Upper lobe of right lung (tissue), 1 donor: ENCODE results near the gene IRF3. TPM values are rescaled to one million over a fixed set of nuclear protein-coding genes. Genes with fewer than 3 reads are reported as not detected.
A peak's percentile ranks its signal among the peaks of the same experiment; 100 is the strongest.

ENCODE experiments used
- ATAC-seq: fragments of 200-7000 bp; cut with Tn5 transposase; one replicate; pipeline ENCODE4 v1.9.1; 2020; ENCODE audit warnings: mild to moderate bottlenecking, moderate library complexity
- DNase-seq: peaks from one replicate; pipeline ENCODE4 v3.0.0-alpha.2; 2020
- H3K27ac ChIP-seq: fragments of 200-600 bp; one replicate; pipeline ENCODE4 v1.8.0; 2022
- H3K27me3 ChIP-seq: fragments of 200-600 bp; one replicate; pipeline ENCODE4 v1.8.0; 2022; ENCODE audit warnings: mild to moderate bottlenecking
- H3K36me3 ChIP-seq: fragments of 200-600 bp; one replicate; pipeline ENCODE4 v1.8.0; 2022
- H3K4me1 ChIP-seq: fragments of 200-600 bp; one replicate; pipeline ENCODE4 v1.8.0; 2022
- H3K4me3 ChIP-seq: fragments of 200-600 bp; one replicate; pipeline ENCODE4 v1.8.0; 2022; ENCODE audit warnings: mild to moderate bottlenecking
- H3K9me3 ChIP-seq: fragments of 200-600 bp; one replicate; pipeline ENCODE4 v1.8.0; 2022
- intact Hi-C: fragments of 100-400 bp; cut with DNase I; formaldehyde crosslinking; loops from one replicate; pipeline ENCODE4 v1.11.0; 2022
- total RNA-seq: library from RNA; stranded (reverse); fragmentation: NEBNext Ultra II Directional; extraction: Animal tissue kit (Norgen Biotek cat#: 25700); gene quantifications from one replicate; pipeline ENCODE4 v1.2.1, GENCODE V29; 2021
- TF ChIP-seq, protein P1 (sequence below): fragments of 200-600 bp; IDR thresholded peaks from one replicate; pipeline ENCODE4 v1.8.0; 2022; ENCODE audit warnings: antibody characterized with exemption
- donor health status: DM: no; HTN: yes; CAD: no; lungs with severe emphysema.

The IRF3 gene
- total RNA-seq, 1 donor from 2014 or later, result 86.4 TPM

GRCh38 chr19:49651820-49652550 is 13.7 kb downstream of the IRF3 start:
- TF ChIP-seq, protein P1, sequence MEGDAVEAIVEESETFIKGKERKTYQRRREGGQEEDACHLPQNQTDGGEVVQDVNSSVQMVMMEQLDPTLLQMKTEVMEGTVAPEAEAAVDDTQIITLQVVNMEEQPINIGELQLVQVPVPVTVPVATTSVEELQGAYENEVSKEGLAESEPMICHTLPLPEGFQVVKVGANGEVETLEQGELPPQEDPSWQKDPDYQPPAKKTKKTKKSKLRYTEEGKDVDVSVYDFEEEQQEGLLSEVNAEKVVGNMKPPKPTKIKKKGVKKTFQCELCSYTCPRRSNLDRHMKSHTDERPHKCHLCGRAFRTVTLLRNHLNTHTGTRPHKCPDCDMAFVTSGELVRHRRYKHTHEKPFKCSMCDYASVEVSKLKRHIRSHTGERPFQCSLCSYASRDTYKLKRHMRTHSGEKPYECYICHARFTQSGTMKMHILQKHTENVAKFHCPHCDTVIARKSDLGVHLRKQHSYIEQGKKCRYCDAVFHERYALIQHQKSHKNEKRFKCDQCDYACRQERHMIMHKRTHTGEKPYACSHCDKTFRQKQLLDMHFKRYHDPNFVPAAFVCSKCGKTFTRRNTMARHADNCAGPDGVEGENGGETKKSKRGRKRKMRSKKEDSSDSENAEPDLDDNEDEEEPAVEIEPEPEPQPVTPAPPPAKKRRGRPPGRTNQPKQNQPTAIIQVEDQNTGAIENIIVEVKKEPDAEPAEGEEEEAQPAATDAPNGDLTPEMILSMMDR, result no peak
- no peak overlapping the region for H3K4me3 ChIP-seq
- intact Hi-C loops, result no loop called here
- no peak overlapping the region for H3K27ac ChIP-seq
- DNase-seq (no peak), ATAC-seq (no peak)
- H3K4me1 ChIP-seq, result no peaks in the 10 kb centered on the region
- no peaks in the 10 kb centered on the region for H3K27me3 ChIP-seq
- peaks cover 86% of the 10 kb centered on the region for H3K36me3 ChIP-seq
- H3K9me3 ChIP-seq, result no peaks in the 10 kb centered on the region

GRCh38 chr19:49651029-49651819 is 14.4 kb downstream of the IRF3 start:
- Histone ChIP-seq H3K9me3 (no peaks in the 10 kb centered on the region), H3K27ac (no peak overlapping the region), H3K27me3 (no peaks in the 10 kb centered on the region), H3K36me3 (peaks cover 86% of the 10 kb centered on the region), H3K4me1 (no peaks in the 10 kb centered on the region), H3K4me3 (no peak overlapping the region)
- TF ChIP-seq, protein P1, result no peak
- DNase-seq, result peak; percentile 58
- intact Hi-C loops, result no loop called here
- no peak for ATAC-seq

DNA sequence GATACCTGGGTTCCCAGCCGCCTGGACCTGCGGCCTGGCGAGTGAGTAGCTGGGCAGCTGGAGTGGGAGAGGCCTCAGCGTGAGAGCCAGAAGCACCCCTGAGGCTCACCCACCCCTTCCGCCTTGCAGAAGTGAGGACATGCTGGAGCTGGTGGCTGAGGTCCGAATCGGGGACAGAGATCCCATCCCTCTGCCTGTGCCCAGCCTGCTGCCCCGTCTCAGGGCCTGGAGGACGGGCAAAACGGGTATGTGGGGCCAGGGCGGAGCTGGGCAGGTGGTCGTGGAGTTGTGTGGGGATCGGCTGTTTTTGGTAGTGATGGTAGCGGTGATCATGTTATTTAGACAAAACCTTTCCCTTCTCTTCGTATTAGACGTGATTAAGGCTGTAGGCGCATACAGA is 19.1 kb downstream of the IRF3 start:
- peaks cover 45% of the 10 kb centered on the region for H3K36me3 ChIP-seq
- H3K27ac ChIP-seq, result no peak overlapping the region
- no peak overlapping the region for H3K4me3 ChIP-seq
- no peaks in the 10 kb centered on the region for H3K9me3 ChIP-seq
- intact Hi-C loops, result no loop called here
- ATAC-seq (no peak), DNase-seq (no peak)
- peaks cover 14% of the 10 kb centered on the region for H3K4me1 ChIP-seq
- TF ChIP-seq, protein P1, result no peak
- H3K27me3 ChIP-seq, result no peaks in the 10 kb centered on the region

- TF ChIP-seq, protein P1, result no peak
- no peak overlapping the region for H3K4me3 ChIP-seq
- no peak overlapping the region for H3K27ac ChIP-seq
- H3K27me3 ChIP-seq, result no peaks in the 10 kb centered on the region
- peaks cover 14% of the 10 kb centered on the region for H3K4me1 ChIP-seq
- ATAC-seq, result no peak
- DNase-seq, result peak; percentile 58
- peaks cover 45% of the 10 kb centered on the region for H3K36me3 ChIP-seq
- no peaks in the 10 kb centered on the region for H3K9me3 ChIP-seq
- intact Hi-C loops, result no loop called here
Observed at GRCh38 chr19:49645995-49646394, 19.7 kb downstream of the IRF3 start.

DNA sequence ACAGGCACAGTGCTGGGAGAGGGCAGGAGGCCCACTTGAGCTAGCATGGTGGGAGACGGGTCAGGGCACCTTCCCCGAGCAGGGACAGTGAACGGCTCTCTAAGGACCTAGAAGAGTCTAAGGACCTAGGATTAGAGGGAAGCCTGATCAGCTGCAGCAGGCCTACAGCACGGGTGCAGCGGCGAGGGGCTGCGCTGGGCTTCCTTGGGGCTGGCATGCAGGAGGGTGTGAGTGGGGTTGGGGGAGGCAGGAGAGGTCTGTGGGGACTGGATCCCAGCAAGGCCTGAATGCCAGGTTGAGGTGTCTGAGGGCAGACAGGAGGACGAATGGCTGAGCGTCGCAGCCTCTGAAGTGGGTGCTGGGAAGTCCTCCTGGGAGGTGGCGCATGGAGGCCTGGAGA is 20.1 kb downstream of the IRF3 start:
- Histone ChIP-seq H3K9me3 (no peaks in the 10 kb centered on the region), H3K27me3 (no peaks in the 10 kb centered on the region), H3K27ac (no peak overlapping the region), H3K4me1 (peaks cover 14% of the 10 kb centered on the region), H3K36me3 (peaks cover 44% of the 10 kb centered on the region), H3K4me3 (no peak overlapping the region)
- TF ChIP-seq, protein P1, result no peak
- ATAC-seq (no peak), DNase-seq (no peak)
- intact Hi-C loops, result no loop called here
